Motor neuron (in vitro differentiated cells): ENCODE data around the gene ZNF445. TPM values are rescaled to one million over a fixed set of nuclear protein-coding genes. Genes with fewer than 3 reads are reported as not detected.

Experiments
- ATAC-seq, 8 experiments: fragments of 200-7000 bp; cut with Tn5 transposase; replicated peaks in 6 of 8; 2 replicates each; pipeline ENCODE4 v1.8.0; 2021; ENCODE audit warnings: mild to moderate bottlenecking in 8 of 8, moderate library complexity in 8 of 8
- H3K27ac ChIP-seq, 2 donors: fragments of 250-450 bp; sonication (Bioruptor Pico); 2 replicates each; pipeline ENCODE4 v1.9.0; 2021; ENCODE audit warnings: antibody characterized with exemption in 2 of 2, mild to moderate bottlenecking in 2 of 2, moderate library complexity in 1 of 2
- H3K4me1 ChIP-seq, 2 donors: fragments of 250-450 bp; sonication (Bioruptor Pico); replicated peaks in 1 of 2; 2 replicates each; pipeline ENCODE4 v1.6.1; 2021; ENCODE audit warnings: antibody characterized with exemption in 2 of 2, mild to moderate bottlenecking in 2 of 2, moderate library complexity in 1 of 2
- H3K4me3 ChIP-seq, 5 donors: fragments of 250-450 bp; sonication (Bioruptor Pico); 2 replicates each; pipeline ENCODE4 v1.9.0; 2021; ENCODE audit warnings: antibody characterized with exemption in 5 of 5, mild to moderate bottlenecking in 5 of 5, moderate library complexity in 4 of 5
- WGBS, 10 experiments: fragments of 450-650 bp; shearing (Covaris generic); methylation state at CpG; one replicate each; pipeline ENCODE4 v1.0.0; 2022; 5-methylcytosine and 5-hydroxymethylcytosine counted together
- in situ Hi-C, 9 experiments: fragments of 400-800 bp; cut with MboI; loops; one replicate each; pipeline ENCODE4 v1.15.0; 2021; ENCODE audit warnings: low sequenced_read_pairs in 9 of 9, low pct_unique_long_range_greater_than_20kb in 2 of 9; ENCODE audit not compliant: unreplicated experiment in 9 of 9
- total RNA-seq, 8 experiments: library from RNA; unstranded; fragments of 300-600 nt; gene quantifications; 2 replicates each; pipeline versions ENCODE4 v1.2.3 to v1.2.4, GENCODE V29; 2022

The ZNF445 gene
- total RNA-seq = 10 to 100 TPM in 7 of 8 experiments, 1 to 10 TPM in 1; 3.4 to 19.6 (median 15.7) TPM

DNA sequence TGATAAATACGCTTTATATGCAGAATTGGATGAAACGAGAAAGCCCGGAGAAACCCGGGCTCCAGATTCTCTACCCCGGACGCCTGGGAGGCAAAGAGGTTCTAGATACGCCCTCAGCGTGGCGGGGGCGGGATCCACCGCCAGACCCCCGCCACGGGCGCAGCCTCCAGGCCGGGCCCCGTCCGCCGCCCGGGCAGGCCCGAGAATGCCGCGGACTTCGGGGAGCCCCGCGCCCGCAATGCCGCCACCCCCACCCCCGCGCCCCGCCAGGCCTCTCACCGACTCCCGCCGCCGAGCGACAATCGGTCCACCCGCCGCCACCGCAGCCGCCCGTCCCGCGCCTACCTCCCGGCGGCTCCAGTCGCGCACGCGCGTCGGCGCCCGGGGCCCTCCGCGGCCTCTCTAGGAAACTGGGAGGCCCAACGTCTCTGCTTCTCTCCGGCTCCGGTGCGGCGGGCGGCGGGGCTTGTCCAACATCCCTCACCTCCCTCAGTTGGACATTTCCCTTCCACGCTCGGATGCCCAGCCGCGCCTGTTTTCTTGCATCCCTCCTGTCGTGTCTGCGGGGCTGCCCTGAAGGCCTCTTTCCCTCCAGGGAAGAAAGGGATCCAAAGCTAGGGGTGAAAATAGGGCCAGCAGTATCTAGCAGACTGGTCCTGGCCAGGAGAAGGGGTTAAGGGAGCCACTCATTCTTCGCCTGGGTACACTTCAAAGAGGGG lies at the start of gene ZNF445:
ZNF445 (minus strand) TSS at position 359 of the 719 bp plus-strand sequence. CDS start 22,121 bp downstream, outside the sequence.
- Histone ChIP-seq H3K27ac (peak within 1 kb of the TSS; percentile 78 to 91), H3K4me3 (peak within 1 kb of the TSS; percentile 86 to 100 (median 94)), H3K4me1 (peaks cover 5 to 11% of the 10 kb centered on the region in 2 donors)
- in situ Hi-C loops = no loop called here
- ATAC-seq = peak; percentile 96 to 99 (median 98)
- WGBS, 10 experiments = 0 to 13% (median 0%) methylated on average over 1 to 8 of the region's 69 CpGs; no CpG with 5 or more reads in 4 of the 10 experiments

DNA sequence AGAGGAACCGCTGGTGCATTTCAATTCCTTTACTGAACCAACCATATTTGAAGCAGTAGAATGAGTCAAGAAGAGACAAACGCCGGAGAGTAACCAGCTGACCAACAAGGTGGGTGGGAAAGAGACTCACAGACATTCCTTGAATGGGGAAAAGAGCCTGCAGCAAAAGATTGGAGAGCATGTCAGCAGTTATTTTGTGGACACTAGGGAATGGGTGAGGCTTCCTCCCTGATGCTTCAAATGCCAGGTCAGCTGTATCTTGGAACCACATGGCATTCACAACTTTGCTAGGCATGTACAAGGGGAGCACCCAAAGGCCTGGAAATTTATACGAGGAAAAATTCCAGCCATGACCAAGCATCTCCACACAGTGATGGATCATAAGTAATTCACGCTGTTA lies 47.6 kb upstream of the ZNF445 start:
- in situ Hi-C loops = loop anchor here in 2 of 9 experiments (25.0 kb wide), 1 partner anchor 387 kb away; no protein-coding TSS in a partner anchor
- Histone ChIP-seq H3K4me3 (no peak overlapping the region), H3K27ac (no peak overlapping the region), H3K4me1 (no peaks in the 10 kb centered on the region)
- ATAC-seq = no peak
- 24 to 91% (median 77%) methylated on average over 1 to 5 of the region's 5 CpGs; no CpG with 5 or more reads in 1 of the 10 experiments for WGBS, 10 experiments

DNA sequence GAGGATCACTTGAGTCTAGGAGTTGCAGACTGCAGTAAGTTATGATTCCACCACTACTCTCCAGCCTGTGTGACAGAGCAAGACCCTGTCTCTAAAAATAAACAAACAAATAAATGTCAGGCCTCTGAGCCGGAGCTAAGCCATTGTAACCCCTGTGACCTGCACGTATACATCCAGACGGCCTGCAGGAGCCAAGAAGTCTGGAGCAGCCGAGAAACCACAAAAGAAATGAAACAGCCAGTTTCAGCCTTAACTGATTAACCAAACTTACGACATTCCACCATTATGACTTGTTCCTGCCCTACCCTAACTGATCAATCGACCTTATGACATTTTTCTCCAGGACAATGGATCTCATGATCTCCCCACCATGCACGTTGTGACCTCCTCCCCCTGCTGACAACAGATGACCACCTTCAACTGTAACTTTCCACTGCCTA lies 45.0 kb upstream of the ZNF445 start:
- in situ Hi-C loops = no loop called here
- H3K4me1 ChIP-seq = no peaks in the 10 kb centered on the region
- no peak overlapping the region for H3K27ac ChIP-seq
- WGBS, 10 experiments = 0 to 78% (median 51%) methylated on average over 1 to 7 of the region's 7 CpGs; no CpG with 5 or more reads in 2 of the 10 experiments
- H3K4me3 ChIP-seq = no peak overlapping the region
- no peak for ATAC-seq

GRCh38 chr3:44521721-44522120 lies 44.3 kb upstream of the ZNF445 start:
- no peak overlapping the region for H3K4me3 ChIP-seq
- ATAC-seq = no peak
- in situ Hi-C loops = no loop called here
- H3K4me1 ChIP-seq = no peaks in the 10 kb centered on the region
- WGBS, 10 experiments = 23 to 100% (median 81%) methylated on average over 1 to 3 of the region's 3 CpGs; no CpG with 5 or more reads in 3 of the 10 experiments
- no peak overlapping the region for H3K27ac ChIP-seq

DNA sequence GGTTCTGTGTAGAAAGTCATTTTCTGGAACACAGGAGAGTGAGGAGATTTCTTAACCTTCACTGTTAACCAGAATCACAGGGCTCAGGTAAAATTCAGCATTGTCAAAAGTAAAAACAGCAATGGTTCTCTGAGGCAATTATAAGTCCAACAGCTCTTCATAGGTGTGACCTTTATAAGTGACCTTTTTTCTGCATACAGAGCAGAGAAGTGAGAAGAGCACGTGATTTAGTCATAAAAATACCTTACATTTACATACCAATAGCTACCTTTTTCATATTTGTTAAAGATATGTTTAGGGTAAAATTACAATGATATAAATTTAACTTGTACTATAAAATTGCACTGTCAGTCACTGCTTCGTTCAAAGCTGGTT lies 41.3 kb upstream of the ZNF445 start:
- 0 to 100% (median 65%) methylated on average over 1 to 2 of the region's 2 CpGs for WGBS, 10 experiments
- ATAC-seq = no peak
- no peaks in the 10 kb centered on the region for H3K4me1 ChIP-seq
- H3K27ac ChIP-seq = no peak overlapping the region
- in situ Hi-C loops = no loop called here
- H3K4me3 ChIP-seq = no peak overlapping the region

GRCh38 chr3:44516230-44516629 lies 38.8 kb upstream of the ZNF445 start:
- in situ Hi-C loops = no loop called here

DNA sequence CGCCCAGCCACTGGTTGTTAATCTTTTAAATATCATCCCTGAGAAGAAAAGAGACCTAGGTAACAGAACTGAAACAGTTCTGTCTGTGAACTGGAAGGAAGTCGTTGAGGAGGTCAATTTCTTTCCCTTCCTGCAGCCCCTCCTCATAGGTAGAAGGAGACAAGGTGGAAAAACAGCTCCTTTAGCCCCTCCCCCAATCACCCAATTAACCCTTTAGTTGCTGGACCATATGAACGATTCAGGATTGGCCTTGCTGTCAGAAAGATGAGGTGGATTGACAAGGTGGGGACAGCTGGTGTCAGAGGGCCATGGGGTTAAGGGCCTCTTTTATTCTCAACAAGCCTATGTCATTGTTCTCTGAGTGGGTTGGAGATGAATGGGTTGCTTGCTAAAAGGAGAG lies 36.0 kb upstream of the ZNF445 start:
- peaks cover 6 to 7% of the 10 kb centered on the region in 2 donors for H3K4me1 ChIP-seq
- in situ Hi-C loops = no loop called here
- no peak for ATAC-seq
- H3K4me3 ChIP-seq = no peak overlapping the region
- WGBS, 10 experiments = 13 to 58% (median 46%) methylated on average over 1 to 2 of the region's 3 CpGs; no CpG with 5 or more reads in 4 of the 10 experiments
- H3K27ac ChIP-seq = no peak overlapping the region

More at GRCh38 chr3:44516230-44516629, 38.8 kb upstream of the ZNF445 start:
- Histone ChIP-seq H3K4me1 (peaks cover 5 to 7% of the 10 kb centered on the region in 2 donors), H3K27ac (no peak overlapping the region), H3K4me3 (no peak overlapping the region)
- ATAC-seq = no peak
- 40 to 100% (median 80%) methylated on average over 1 to 2 of the region's 3 CpGs for WGBS, 10 experiments

GRCh38 chr3:44511238-44511566 lies 33.7 kb upstream of the ZNF445 start:
- Histone ChIP-seq H3K4me1 (peaks cover 6 to 7% of the 10 kb centered on the region in 2 donors), H3K4me3 (peak overlapping the region; percentile 70 to 96 (median 89)), H3K27ac (peak overlapping the region; percentile 81 to 88)
- in situ Hi-C loops = no loop called here
- 0 to 100% (median 45%) methylated on average over 1 to 4 of the region's 4 CpGs; no CpG with 5 or more reads in 1 of the 10 experiments for WGBS, 10 experiments
- ATAC-seq = no peak

- in situ Hi-C loops = no loop called here
- Histone ChIP-seq H3K4me1 (peaks cover 6 to 7% of the 10 kb centered on the region in 2 donors), H3K27ac (peak overlapping the region; percentile 81 to 88), H3K4me3 (peak overlapping the region; percentile 70 to 96 (median 89))
- ATAC-seq = peak in 7 of 8 experiments; percentile 5 to 19 (median 7)
- 0 to 10% (median 0%) methylated on average over 2 to 6 of the region's 6 CpGs; no CpG with 5 or more reads in 1 of the 10 experiments for WGBS, 10 experiments
These were observed 32.5 kb upstream of the ZNF445 start for GRCh38 chr3:44510000-44510368.

- Histone ChIP-seq H3K4me1 (peaks cover 6 to 7% of the 10 kb centered on the region in 2 donors), H3K27ac (no peak overlapping the region), H3K4me3 (peak overlapping the region; percentile 70 to 96 (median 89))
- in situ Hi-C loops = no loop called here
- WGBS, 10 experiments = 20 to 80% (median 63%) methylated on average over 1 to 2 of the region's 2 CpGs; no CpG with 5 or more reads in 5 of the 10 experiments
- peak in 2 of 8 experiments; percentile 2 to 8 for ATAC-seq
These were observed 32.0 kb upstream of the ZNF445 start for GRCh38 chr3:44509393-44509921.

GRCh38 chr3:44506961-44507360 lies 29.5 kb upstream of the ZNF445 start:
- 0 to 88% (median 62%) methylated on average over 1 to 5 of the region's 5 CpGs; no CpG with 5 or more reads in 2 of the 10 experiments for WGBS, 10 experiments
- H3K27ac ChIP-seq = no peak overlapping the region
- peak in 3 of 8 experiments; percentile 20 to 63 (median 20) for ATAC-seq
- in situ Hi-C loops = no loop called here
- no peak overlapping the region for H3K4me3 ChIP-seq
- H3K4me1 ChIP-seq = peaks cover 6 to 7% of the 10 kb centered on the region in 2 donors

DNA sequence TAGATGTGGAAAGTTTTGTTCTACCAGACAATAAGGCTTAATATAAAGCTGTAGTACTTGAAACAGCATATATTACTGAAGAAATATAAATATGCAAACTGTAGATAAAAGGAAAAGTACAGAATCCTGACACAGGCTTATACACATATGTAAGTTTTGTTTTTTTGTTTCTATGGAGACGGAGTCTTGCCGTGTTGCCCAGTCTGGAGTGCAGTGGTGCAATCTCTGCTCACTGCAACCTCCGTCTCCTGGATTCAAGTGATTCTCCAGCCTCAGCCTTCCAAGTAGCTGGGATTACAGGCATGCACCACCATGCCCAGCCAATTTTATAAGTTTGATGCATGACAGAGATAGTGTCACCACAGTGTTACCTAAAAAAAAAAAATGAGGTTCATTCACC lies 29.1 kb upstream of the ZNF445 start:
- ATAC-seq = peak in 2 of 8 experiments; percentile 6 to 9
- in situ Hi-C loops = no loop called here
- no peak overlapping the region for H3K4me3 ChIP-seq
- 68 to 100% (median 93%) methylated on average over 1 to 3 of the region's 3 CpGs; no CpG with 5 or more reads in 2 of the 10 experiments for WGBS, 10 experiments
- peaks cover 2 to 4% of the 10 kb centered on the region in 2 donors for H3K4me1 ChIP-seq
- H3K27ac ChIP-seq = no peak overlapping the region

- Histone ChIP-seq H3K4me3 (no peak overlapping the region), H3K27ac (no peak overlapping the region), H3K4me1 (no peaks in the 10 kb centered on the region)
- in situ Hi-C loops = no loop called here
- no peak for ATAC-seq
- WGBS, 10 experiments = 100% methylated on average over 1 of the region's 1 CpG; no CpG with 5 or more reads in 5 of the 10 experiments
These were observed 27.1 kb upstream of the ZNF445 start for GRCh38 chr3:44504566-44504965.
